HCT116 (cell line): ENCODE data around the gene MAML1.

Experiments
- CTCF ChIP-seq, 3 experiments: fragments of 200-600 bp in 1 of 3; sonication (generic) in 1 of 3; IDR thresholded peaks in 2 of 3; conservative IDR thresholded peaks in 1 of 3; 2 replicates each; pipeline ENCODE4 v1.5.1; 2012 to 2017; ENCODE audit warnings: low read depth in 2 of 3, low read length in 2 of 3, antibody characterized with exemption in 1 of 3, borderline replicate concordance in 1 of 3, control low read depth in 1 of 3, mild to moderate bottlenecking in 1 of 3, mixed read lengths in 1 of 3, mixed run types in 1 of 3, moderate library complexity in 1 of 3; ENCODE audit not compliant: insufficient read depth in 1 of 3
- EZH2 ChIP-seq: fragments of 200-600 bp; sonication (generic); IDR thresholded peaks from 2 replicates; pipeline ENCODE4 v1.6.1; 2017; ENCODE audit warnings: antibody characterized with exemption, mixed run types
- MAX ChIP-seq: IDR thresholded peaks from 2 replicates; pipeline ENCODE4 v1.6.1; 2012
- POLR2A ChIP-seq: IDR thresholded peaks from 2 replicates; pipeline ENCODE4 v1.7.0; 2011; ENCODE audit warnings: borderline replicate concordance; ENCODE audit not compliant: insufficient read depth, insufficient read length; ENCODE audit errors: extremely low read depth
- ZNF274 ChIP-seq: fragments of 200-500 bp; sonication (Bioruptor generic); IDR thresholded peaks from 2 replicates; pipeline ENCODE4 v1.6.1; 2014; ENCODE audit warnings: mild to moderate bottlenecking, low read depth, low read length, inconsistent platforms
- TF ChIP-seq, protein P1 (sequence below): IDR thresholded peaks from 2 replicates; pipeline ENCODE4 v1.6.1; 2012

DNA sequence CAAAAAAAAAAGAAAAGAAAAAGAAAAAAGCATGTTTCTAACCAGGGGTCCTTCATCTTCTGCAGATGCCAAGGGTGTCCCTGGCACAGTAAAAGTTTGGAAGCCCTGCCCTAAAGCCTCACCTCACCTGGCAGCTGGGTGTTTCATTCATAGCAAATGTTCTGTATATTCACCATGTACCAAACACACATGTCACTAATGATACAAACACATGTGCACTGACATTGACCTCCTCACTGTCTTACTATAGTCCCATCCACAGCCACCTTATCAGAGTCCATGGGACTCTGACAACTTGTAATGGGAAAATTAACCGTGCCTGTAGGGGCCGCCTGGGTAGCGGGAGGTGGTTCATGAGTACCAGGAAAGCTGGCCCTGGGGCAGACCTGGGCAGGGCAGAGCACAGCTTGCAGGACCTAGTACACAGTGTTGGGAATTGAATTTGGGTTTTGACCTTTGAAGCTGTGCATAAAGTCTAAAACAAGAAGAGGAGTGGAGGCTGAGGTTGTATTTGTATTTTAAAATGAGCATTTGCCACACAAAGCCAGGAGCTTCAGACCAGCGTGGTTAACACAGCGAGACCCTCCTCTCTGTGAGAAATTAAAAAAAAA, 80.5 kb downstream of the MAML1 start:
- TF ChIP-seq MAX: no peak
- no peak for TF ChIP-seq CTCF (IDR thresholded peaks at IDR 0.05 in 2 of 3, conservative IDR thresholded peaks at IDR 0.05 in 1 of 3; ENCODE audit: borderline replicate concordance in 1 of 3, insufficient read depth in 1 of 3, low read depth in 2 of 3, low read length in 2 of 3)
- no peak for TF ChIP-seq POLR2A
- TF ChIP-seq, protein P1, sequence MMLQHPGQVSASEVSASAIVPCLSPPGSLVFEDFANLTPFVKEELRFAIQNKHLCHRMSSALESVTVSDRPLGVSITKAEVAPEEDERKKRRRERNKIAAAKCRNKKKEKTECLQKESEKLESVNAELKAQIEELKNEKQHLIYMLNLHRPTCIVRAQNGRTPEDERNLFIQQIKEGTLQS: no peak
- no peak for TF ChIP-seq ZNF274
- TF ChIP-seq EZH2: no peak
